Measurements from ENCODE around the gene POGLUT2. TPM values are rescaled to one million over a fixed set of nuclear protein-coding genes. Genes with fewer than 3 reads are reported as not detected.

The POGLUT2 gene
- polyA plus RNA-seq, 1 of the 3 experiments (the other 2 are of a cell fraction) = 10.2 TPM

DNA sequence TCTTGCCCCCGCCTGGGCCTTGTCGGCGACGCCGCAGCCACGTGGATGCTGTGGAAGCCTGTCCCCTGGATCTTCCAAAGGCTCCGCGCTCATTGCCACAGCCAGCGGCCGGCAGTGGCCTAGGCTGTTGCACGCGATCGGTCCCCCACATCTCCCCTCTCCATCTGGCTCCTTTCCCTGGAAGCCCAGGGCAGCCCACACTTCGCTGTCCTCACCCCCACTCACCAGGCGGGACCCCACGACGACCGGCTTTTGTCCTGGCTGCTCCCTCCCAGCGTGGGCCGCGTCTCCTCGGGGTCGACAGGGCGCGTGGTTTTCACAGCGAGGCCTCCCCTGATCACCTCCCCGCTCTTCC lies 24.6 kb downstream of the POGLUT2 start (continued):
- no peak for TF ChIP-seq EZH2phosphoT487 (IDR thresholded peaks at IDR 0.05; ENCODE audit: borderline replicate concordance, low read depth)
- TF ChIP-seq RXRA (IDR thresholded peaks at IDR 0.05; ENCODE audit: borderline replicate concordance, low read depth) = no peak

DNA sequence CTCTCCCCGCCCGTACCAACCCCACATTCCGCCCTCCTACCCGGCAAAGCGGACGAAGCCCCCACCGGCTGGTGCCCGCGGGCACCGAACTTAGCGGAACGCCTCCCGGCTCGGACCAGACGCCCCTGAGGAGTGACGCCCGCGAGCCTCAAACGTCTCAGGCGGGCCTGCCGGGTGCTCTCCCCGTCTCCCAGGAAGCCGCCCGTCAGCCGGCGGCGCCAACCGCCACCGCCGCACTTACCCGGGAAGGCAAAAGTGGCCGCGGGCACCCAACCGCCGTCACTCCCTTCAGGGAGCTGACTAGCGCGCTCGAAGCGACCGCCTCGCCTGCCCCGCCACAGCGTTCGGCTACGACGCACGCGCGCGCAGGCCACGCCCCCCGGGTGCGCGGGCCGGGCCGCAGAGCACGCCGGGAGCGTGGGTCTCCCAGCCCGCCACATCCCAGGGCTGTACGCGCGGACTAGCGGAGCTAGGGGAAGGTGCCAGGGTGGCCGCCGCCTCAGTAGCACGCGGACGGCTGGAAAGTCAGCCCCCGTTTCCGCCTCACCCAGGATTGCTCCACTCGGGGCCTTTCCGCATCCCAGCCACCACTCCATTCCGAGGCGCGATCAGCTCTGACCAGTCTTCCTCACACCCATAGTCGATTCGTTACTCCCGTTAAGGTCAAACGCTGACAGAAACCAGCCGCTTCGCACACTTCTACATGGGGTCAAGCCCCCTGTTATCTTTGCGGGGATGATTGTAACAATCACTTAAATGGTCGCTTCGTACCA lies 25.1 kb downstream of the POGLUT2 start, which contains the start of gene TEX30:
TSS of gene TEX30 (minus strand) at position 346 of the 773 bp plus-strand sequence. CDS start 3,760 bp downstream, outside the sequence.
- Histone ChIP-seq H3K9me2 (no peaks in the 10 kb centered on the region), H3K27me3 (ENCODE audit: insufficient read depth) (no peaks in the 10 kb centered on the region), H3K4me1 (ENCODE audit: control insufficient read depth in 1 of 2, insufficient read depth in 2 of 2, low read depth in 1 of 2, low read length in 1 of 2) (peaks cover 0 to 11% of the 10 kb centered on the region in 2 experiments; a peak in 2 of 4 replicates), H3K27ac (ENCODE audit: low read depth in 2 of 2, low read length in 1 of 2) (peak within 1 kb of the TSS; percentile 77 to 88), H4K20me1 (ENCODE audit: insufficient read depth) (no peaks in the 10 kb centered on the region), H3F3A (replicated peaks; ENCODE audit: insufficient read depth) (peaks cover 5% of the 10 kb centered on the region), H3K9me3 (no peaks in the 10 kb centered on the region), H3K36me3 (replicated peaks in 1 of 2; ENCODE audit: control insufficient read depth in 1 of 2, insufficient read depth in 2 of 2, low read length in 1 of 2) (no peaks in the 10 kb centered on the region), H3K79me2 (ENCODE audit: insufficient read depth) (peaks cover 21% of the 10 kb centered on the region; the same call in 1 of the 2 replicates), H2AFZ (ENCODE audit: low read depth) (peak within 1 kb of the TSS; percentile 94), H3K4me3 (ENCODE audit: low read depth in 2 of 2, low read length in 1 of 2) (peak within 1 kb of the TSS; percentile 80 to 91), H3K9ac (peak within 1 kb of the TSS; percentile 77), H3K4me2 (peak within 1 kb of the TSS; percentile 89)
- peak; percentile 97 for DNase-seq
- POLR2A ChIA-PET = interaction anchor here (0.6 to 2.0 kb wide), 4 partner anchors 21 to 1804 kb away, joined by 3 to 7 read pairs (median 3); partner anchors contain the start of gene ERCC5
- CTCF ChIA-PET = interaction anchor here (1.0 to 2.0 kb wide), 3 partner anchors 26 to 74 kb away, joined by 3 to 6 read pairs (median 4); partner anchors contain the start of gene ERCC5
- 10% methylated on average over 40 of the region's 85 CpGs for WGBS (ENCODE audit: low lambda C conversion rate)
- TF ChIP-seq NRF1 (IDR thresholded peaks at IDR 0.05; ENCODE audit: low read depth, low read length) = peak; percentile 90
- TF ChIP-seq, protein P1, sequence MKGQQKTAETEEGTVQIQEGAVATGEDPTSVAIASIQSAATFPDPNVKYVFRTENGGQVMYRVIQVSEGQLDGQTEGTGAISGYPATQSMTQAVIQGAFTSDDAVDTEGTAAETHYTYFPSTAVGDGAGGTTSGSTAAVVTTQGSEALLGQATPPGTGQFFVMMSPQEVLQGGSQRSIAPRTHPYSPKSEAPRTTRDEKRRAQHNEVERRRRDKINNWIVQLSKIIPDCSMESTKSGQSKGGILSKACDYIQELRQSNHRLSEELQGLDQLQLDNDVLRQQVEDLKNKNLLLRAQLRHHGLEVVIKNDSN (IDR thresholded peaks at IDR 0.05; ENCODE audit: borderline replicate concordance, low read depth) = no peak
- TF ChIP-seq FOSL2 (IDR thresholded peaks at IDR 0.05; ENCODE audit: borderline replicate concordance, low read depth) = no peak
- TF ChIP-seq, protein P2, sequence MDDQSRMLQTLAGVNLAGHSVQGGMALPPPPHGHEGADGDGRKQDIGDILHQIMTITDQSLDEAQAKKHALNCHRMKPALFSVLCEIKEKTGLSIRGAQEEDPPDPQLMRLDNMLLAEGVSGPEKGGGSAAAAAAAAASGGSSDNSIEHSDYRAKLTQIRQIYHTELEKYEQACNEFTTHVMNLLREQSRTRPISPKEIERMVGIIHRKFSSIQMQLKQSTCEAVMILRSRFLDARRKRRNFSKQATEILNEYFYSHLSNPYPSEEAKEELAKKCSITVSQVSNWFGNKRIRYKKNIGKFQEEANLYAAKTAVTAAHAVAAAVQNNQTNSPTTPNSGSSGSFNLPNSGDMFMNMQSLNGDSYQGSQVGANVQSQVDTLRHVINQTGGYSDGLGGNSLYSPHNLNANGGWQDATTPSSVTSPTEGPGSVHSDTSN (IDR thresholded peaks at IDR 0.05) = peak; percentile 4; the same call in 1 of the 2 replicates
- no peak for TF ChIP-seq GABPA (IDR thresholded peaks at IDR 0.05; ENCODE audit: low read depth)
- peak; percentile 77; the same call in 1 of the 2 replicates for TF ChIP-seq SIN3A (IDR thresholded peaks at IDR 0.05; ENCODE audit: borderline replicate concordance, low read depth, low read length)
- TF ChIP-seq RFX5 (IDR thresholded peaks at IDR 0.05; ENCODE audit: low read length) = no peak
- no peak; the same call in 1 of the 2 replicates for TF ChIP-seq NFIC (IDR thresholded peaks at IDR 0.05; ENCODE audit: borderline replicate concordance)
- no peak for TF ChIP-seq FOXJ3 (CRISPR knock-in tag; IDR thresholded peaks at IDR 0.05)
- TF ChIP-seq EP300 (IDR thresholded peaks at IDR 0.05; ENCODE audit: borderline replicate concordance in 1 of 2, low read depth in 1 of 2, low read length in 1 of 2) = no peak
- peak; percentile 10; the same call in 1 of the 2 replicates for TF ChIP-seq TEAD4 (IDR thresholded peaks at IDR 0.05; ENCODE audit: borderline replicate concordance, insufficient read depth)
- TF ChIP-seq, protein P3, sequence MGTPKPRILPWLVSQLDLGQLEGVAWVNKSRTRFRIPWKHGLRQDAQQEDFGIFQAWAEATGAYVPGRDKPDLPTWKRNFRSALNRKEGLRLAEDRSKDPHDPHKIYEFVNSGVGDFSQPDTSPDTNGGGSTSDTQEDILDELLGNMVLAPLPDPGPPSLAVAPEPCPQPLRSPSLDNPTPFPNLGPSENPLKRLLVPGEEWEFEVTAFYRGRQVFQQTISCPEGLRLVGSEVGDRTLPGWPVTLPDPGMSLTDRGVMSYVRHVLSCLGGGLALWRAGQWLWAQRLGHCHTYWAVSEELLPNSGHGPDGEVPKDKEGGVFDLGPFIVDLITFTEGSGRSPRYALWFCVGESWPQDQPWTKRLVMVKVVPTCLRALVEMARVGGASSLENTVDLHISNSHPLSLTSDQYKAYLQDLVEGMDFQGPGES (IDR thresholded peaks at IDR 0.05; ENCODE audit: low read depth, low read length) = no peak
- no peak for TF ChIP-seq JUND (IDR thresholded peaks at IDR 0.05)
- peak; percentile 19; the same call in 1 of the 2 replicates for TF ChIP-seq SMC3 (IDR thresholded peaks at IDR 0.05; ENCODE audit: low read depth, low read length)
- peak; percentile 67 for TF ChIP-seq TAF1 (IDR thresholded peaks at IDR 0.05; ENCODE audit: borderline replicate concordance, low read depth, low read length)
- TF ChIP-seq MEF2A (IDR thresholded peaks at IDR 0.05; ENCODE audit: borderline replicate concordance, low read depth) = no peak
- TF ChIP-seq GATA2 (CRISPR knock-in tag; IDR thresholded peaks at IDR 0.05) = no peak
- TF ChIP-seq FOXM1 (IDR thresholded peaks at IDR 0.05; ENCODE audit: low read depth) = no peak
- no peak for TF ChIP-seq EZH2phosphoT487 (IDR thresholded peaks at IDR 0.05; ENCODE audit: borderline replicate concordance, low read depth)
- TF ChIP-seq RXRA (IDR thresholded peaks at IDR 0.05; ENCODE audit: borderline replicate concordance, low read depth) = no peak
- TF ChIP-seq ELF1 (IDR thresholded peaks at IDR 0.05) = no peak
- TF ChIP-seq RAD21 (IDR thresholded peaks at IDR 0.05; ENCODE audit: low read length) = peak; percentile 12; the same call in 1 of the 2 replicates
- TF ChIP-seq, protein P4, sequence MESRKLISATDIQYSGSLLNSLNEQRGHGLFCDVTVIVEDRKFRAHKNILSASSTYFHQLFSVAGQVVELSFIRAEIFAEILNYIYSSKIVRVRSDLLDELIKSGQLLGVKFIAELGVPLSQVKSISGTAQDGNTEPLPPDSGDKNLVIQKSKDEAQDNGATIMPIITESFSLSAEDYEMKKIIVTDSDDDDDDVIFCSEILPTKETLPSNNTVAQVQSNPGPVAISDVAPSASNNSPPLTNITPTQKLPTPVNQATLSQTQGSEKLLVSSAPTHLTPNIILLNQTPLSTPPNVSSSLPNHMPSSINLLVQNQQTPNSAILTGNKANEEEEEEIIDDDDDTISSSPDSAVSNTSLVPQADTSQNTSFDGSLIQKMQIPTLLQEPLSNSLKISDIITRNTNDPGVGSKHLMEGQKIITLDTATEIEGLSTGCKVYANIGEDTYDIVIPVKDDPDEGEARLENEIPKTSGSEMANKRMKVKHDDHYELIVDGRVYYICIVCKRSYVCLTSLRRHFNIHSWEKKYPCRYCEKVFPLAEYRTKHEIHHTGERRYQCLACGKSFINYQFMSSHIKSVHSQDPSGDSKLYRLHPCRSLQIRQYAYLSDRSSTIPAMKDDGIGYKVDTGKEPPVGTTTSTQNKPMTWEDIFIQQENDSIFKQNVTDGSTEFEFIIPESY (IDR thresholded peaks at IDR 0.05; ENCODE audit: borderline replicate concordance, low read depth) = no peak
- TF ChIP-seq, protein P5, sequence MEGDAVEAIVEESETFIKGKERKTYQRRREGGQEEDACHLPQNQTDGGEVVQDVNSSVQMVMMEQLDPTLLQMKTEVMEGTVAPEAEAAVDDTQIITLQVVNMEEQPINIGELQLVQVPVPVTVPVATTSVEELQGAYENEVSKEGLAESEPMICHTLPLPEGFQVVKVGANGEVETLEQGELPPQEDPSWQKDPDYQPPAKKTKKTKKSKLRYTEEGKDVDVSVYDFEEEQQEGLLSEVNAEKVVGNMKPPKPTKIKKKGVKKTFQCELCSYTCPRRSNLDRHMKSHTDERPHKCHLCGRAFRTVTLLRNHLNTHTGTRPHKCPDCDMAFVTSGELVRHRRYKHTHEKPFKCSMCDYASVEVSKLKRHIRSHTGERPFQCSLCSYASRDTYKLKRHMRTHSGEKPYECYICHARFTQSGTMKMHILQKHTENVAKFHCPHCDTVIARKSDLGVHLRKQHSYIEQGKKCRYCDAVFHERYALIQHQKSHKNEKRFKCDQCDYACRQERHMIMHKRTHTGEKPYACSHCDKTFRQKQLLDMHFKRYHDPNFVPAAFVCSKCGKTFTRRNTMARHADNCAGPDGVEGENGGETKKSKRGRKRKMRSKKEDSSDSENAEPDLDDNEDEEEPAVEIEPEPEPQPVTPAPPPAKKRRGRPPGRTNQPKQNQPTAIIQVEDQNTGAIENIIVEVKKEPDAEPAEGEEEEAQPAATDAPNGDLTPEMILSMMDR (IDR thresholded peaks at IDR 0.05) = no peak
